Activated CD8-positive, alpha-beta memory T cell treated with anti-CD3 and anti-CD28 coated beads for 4 hours (primary cell): Measurements from ENCODE around the gene PEDS1.
"Not testable (repeated sequence)": the region's sequence is repeated elsewhere in the genome, so short reads cannot be mapped to it uniquely, and the experiment has no call there.

Source experiments
- DNase-seq, 2 donors: peaks; one replicate each; pipeline ENCODE4 v3.0.0-alpha.2; 2020; ENCODE audit warnings: low read depth in 2 of 2

PEDS1 gene

DNA sequence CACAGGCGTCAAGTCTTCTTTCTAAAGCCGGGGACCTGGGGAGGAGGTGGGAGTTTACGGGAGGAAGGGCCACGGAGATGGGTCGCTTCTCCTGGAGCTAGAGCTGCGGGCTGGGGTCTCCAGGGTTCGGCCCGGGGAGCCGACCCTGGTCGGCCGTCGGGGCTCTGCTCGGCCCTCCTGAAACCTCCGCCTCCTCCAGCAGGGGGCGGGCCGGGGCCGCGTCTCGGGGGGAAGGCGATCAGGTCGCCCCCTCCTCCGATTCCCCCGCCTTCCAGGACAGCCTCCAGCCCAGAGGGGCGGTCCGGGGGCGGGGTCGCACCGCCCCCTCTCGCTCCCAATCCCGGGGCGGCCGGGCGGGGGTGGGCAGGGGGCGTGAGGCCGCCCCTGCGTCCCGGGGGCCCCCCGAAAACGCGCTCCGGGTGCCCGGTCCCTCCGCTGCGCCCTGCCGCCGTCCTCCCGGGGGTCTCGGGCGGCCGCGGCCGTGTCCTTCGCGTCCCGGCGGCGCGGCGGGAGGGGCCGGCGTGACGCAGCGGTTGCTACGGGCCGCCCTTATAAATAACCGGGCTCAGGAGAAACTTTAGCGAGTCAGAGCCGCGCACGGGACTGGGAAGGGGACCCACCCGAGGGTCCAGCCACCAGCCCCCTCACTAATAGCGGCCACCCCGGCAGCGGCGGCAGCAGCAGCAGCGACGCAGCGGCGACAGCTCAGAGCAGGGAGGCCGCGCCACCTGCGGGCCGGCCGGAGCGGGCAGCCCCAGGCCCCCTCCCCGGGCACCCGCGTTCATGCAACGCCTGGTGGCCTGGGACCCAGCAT lies 36.9 kb upstream of the PEDS1 start, which contains the start of gene CEBPB:
Gene CEBPB (plus strand): TSS at position 580 of the 814 bp plus-strand sequence. CDS start 204 bp downstream, at position 784.
- DNase-seq = peak; percentile 61 to 67

DNA sequence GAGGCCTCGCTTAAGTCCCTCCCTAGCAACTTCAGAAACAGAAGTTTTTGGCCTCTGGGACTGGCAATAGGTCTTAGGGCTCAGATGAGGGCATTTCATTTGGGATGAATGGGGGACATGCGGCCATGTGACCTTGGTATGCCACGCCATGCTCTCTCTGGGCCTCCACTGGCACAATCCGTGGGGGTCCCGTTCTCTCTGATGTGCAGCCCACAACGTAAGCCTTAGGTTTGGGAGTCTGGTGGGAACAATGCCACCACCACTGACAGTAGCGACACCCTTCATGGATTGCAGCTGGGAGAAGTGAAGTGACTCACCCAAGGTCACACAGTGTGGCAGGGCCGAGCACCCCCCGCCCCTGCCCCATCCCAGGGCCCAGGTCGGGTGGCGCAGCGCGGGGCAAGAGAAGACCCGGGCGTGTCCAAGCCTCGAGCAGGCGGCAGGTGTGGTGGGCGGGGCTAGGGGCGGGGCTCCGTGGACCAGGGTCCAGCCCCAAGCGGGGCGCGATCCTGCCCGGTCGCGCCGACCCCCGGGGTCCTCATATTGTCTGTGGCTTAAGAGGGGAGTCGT lies 36.2 kb upstream of the PEDS1 start:
- DNase-seq = no peak

GRCh38 chr20:50188879-50189680 lies 35.6 kb upstream of the PEDS1 start:
- DNase-seq = no peak

DNA sequence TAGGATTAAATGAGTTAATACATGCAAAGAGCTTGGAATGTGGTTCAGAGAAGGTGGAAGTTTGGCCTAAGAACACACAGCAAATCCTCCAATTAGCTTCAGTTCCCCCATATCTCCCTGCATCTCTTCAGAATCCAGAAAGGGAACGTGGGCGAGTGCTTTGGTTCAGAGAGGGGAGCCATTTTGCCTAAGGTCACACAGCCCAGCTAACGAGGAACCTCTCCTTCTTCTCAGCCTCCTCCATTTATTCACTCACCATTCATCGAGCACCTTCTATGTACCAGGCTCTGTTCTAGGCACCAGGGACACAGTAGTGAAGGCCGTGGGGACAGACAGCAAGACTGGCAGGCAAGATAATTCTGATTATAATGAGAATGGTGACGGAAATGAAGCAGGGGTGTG lies 34.8 kb upstream of the PEDS1 start:
- DNase-seq = no peak

GRCh38 chr20:50187403-50188051 lies 34.0 kb upstream of the PEDS1 start:
- DNase-seq = no peak

- no peak for DNase-seq
Measured at GRCh38 chr20:50186987-50187402, 33.5 kb upstream of the PEDS1 start.

DNA sequence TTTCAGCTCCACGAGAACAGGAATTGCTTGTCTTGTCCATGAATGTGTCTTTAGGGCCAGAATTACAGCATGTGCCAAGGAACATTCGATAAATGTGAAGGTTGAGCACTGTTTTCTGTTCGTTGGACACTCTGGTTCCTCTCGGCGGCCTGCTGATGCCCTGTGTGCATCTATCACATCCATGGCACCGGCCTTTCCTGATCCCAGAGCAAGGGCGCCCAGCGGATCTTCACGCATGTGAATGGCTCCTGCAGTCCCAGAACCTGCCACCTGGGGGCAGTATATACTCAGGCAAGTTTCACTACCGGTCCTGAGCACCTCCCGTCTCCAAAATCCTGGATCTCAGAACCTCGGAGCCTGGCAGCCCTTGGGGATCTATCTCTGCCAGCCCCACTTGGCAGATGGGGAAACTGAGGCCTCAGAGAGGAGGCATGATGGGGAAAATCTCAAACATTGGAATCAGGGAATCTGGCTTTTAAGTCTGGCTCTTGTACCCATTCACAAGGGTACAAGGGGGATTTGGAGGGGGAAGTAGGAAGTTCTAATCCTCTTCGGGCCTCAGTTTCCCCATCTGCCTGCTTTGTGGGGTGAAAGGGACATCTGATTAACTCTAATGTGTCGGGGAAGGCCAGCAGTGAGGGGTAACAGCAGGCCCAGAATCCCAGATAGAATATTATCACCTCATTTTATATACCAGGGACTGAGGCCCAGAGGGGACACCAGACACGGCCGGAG lies 32.8 kb upstream of the PEDS1 start:
- peak; percentile 70 to 84 for DNase-seq

GRCh38 chr20:50185426-50185825 lies 31.9 kb upstream of the PEDS1 start:
- DNase-seq = no peak

GRCh38 chr20:50182346-50182745 lies 28.8 kb upstream of the PEDS1 start:
- DNase-seq = no peak

GRCh38 chr20:50181344-50181743 lies 27.8 kb upstream of the PEDS1 start:
- DNase-seq = no peak

GRCh38 chr20:50178672-50179071 lies 25.1 kb upstream of the PEDS1 start:
- DNase-seq = not testable (repeated sequence)

DNA sequence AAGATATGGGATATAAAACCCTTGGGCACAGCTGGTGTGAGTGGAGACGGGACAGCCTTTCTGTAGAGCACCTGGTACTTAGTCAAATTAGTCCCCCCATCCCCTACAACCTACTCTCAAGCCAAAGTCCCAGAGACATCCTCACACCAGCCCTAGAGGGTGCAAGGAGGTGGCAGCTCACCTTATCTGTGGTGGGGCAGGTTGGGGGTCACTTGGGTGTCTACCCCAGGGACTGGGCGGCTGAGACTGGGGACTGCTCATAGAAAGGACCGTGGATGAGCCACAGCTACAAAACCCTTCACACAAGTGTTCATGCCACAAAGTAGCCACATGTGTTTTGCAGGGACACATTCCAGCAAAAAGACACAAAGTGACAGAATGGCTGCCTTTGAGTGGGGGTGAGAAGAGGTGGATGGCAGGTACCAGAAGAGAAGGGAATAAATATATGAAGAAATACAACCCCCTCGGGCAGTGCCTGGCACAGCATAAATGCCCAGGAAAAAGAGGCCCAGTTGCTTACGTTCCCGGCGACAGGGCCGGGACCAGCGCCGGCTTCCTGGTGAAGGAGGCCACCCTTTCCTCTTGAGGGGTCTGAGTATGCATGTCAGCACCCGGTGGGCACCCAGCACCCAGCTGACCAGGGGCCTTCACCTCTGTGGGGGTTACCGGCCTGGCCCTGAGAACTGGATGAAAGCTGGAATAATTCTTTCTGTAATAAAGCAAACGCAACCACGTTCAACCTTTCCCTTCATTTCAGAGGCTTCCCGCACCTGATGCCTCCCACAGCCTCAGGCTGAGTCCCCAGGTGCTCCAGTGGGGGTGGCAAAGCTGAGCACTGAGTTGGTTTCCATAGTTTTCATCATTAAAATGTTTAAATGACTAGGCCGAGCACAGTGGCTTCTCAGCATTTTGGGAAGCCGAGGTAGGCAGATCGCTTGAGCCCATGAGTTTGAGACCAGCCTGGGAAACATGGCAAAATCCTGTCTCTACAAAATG lies 22.7 kb upstream of the PEDS1 start:
- DNase-seq = no peak

GRCh38 chr20:50174456-50174855 lies 20.9 kb upstream of the PEDS1 start:
- no peak for DNase-seq

DNA sequence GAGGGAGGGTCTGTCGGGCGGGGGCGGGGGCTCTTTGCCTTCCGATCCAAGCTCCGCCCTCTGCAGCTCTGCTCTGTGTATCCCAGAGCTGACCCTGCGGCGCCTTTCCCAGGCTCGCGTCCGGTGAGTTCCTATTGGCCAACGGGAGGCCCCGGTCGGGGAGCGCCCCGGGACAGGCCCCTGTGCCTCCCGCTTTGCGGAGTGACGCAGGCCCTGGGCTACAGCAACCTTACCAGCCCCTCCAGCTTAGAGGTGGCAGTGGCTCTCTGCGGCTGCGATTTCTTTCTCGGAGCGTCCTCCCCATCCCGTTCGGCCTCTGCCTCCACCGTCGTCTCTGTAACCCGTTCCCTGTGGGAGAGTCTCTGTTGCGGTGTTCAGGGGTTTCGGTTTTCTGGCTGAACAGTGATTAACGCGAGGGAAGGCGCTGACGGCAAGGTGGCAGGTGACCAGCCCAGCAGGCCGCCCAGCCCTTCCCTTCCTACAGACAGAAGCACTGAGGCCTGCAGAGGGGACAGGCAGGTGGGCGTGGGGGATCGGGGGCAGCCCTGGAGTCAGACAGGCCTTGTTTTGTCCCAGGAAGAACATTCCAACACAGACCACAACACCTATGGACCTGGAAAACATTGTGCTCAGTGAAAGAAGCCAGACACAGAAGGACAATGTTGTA lies 19.0 kb upstream of the PEDS1 start:
- DNase-seq = no peak

DNA sequence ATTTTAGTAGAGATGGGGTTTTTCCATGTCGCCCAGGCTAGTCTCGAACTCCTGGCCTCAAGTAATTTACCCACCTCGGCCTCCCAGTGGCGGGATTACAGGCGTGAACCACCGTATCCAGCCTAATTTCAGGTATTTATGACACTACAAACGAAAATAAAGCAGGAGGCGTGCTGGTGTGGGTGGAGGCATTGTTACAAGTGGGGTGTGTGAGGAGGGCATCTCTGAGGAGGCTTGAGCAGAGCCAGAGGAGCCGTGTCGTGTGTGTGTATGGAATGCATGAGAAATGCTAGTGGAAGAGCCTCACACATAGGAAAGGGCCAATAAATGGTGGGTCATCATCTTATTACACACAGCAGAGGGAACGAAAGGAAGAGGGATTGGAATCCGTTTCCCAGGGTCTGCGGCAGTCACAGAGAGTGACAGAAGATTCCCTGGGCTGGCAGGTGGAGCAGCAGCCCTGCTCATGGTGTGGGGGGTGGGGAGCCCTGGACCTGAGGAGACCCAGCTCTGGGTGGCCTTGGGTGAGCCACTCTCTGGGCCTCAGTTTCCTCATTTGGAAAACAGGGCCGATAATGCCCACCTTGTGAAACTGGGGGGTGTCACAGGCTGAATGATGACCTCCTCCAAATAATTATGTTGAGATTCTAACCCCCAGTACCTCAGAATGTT lies 17.2 kb upstream of the PEDS1 start:
- no peak for DNase-seq

DNA sequence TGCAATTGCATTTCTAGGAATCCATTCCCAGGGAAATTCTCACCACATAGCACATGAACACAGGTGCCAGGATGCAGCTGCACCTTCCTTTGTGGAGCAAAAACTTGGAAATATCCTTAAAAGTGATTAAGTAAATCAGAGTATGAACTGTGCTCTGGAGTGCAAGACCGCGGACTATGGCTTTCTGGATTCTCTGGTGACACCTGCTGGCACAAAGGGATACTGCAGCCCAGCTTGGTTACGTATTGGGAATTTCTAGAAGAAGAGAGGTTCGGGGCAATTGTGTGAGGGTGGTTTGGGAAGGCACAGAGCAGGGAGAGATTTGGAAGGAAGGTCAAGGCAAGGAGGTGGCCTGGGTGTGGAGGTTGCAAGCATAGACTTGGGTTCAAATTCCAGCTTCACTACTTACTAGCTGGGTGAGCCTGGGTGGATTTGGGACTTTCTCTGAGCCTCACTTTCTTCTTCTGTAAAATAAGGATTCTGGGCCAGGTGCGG lies 15.9 kb upstream of the PEDS1 start:
- peak; percentile 56 to 67 for DNase-seq

- peak; percentile 72 to 81 for DNase-seq
Measured at GRCh38 chr20:50165684-50166554, 12.4 kb upstream of the PEDS1 start.
